HG03354 (cell line): ENCODE data around the gene IDH2.

Source experiments
- ATAC-seq: cut with Tn5 transposase; IDR thresholded peaks from one replicate; pipeline ENCODE4 v1.9.1; 2021; ENCODE audit warnings: mild to moderate bottlenecking; ENCODE audit not compliant: unreplicated experiment, poor library complexity, severe bottlenecking

IDH2 gene

GRCh38 chr15:90049666-90050604 is 52.3 kb downstream of the IDH2 start:
- no peak for ATAC-seq

GRCh38 chr15:90049030-90049429 is 53.2 kb downstream of the IDH2 start:
- no peak for ATAC-seq

GRCh38 chr15:90047956-90048575 is 54.2 kb downstream of the IDH2 start:
- no peak for ATAC-seq

- peak; percentile 69 for ATAC-seq
Measured at GRCh38 chr15:90046911-90047392, 55.3 kb downstream of the IDH2 start.

- no peak for ATAC-seq
Measured at GRCh38 chr15:90046289-90046688, 56.0 kb downstream of the IDH2 start.

GRCh38 chr15:90044916-90045371 is 57.3 kb downstream of the IDH2 start:
- ATAC-seq, result no peak

- no peak for ATAC-seq
Measured at GRCh38 chr15:90044191-90044590, 58.1 kb downstream of the IDH2 start.

GRCh38 chr15:90043530-90044010 is 58.7 kb downstream of the IDH2 start:
- ATAC-seq, result no peak

GRCh38 chr15:90042766-90043529 is 59.3 kb downstream of the IDH2 start:
- ATAC-seq, result no peak

- ATAC-seq, result no peak
Measured at GRCh38 chr15:90042356-90042755, 59.9 kb downstream of the IDH2 start.

GRCh38 chr15:90040618-90041017 is 61.6 kb downstream of the IDH2 start:
- no peak for ATAC-seq

- ATAC-seq, result no peak
Measured at GRCh38 chr15:90039996-90040395, 62.3 kb downstream of the IDH2 start.

GRCh38 chr15:90038632-90039095 is 63.6 kb downstream of the IDH2 start:
- ATAC-seq, result peak; percentile 2

GRCh38 chr15:90037961-90038631 is 64.2 kb downstream of the IDH2 start:
- ATAC-seq, result peak; percentile 80

- no peak for ATAC-seq
Measured at GRCh38 chr15:90037511-90037860, 64.8 kb downstream of the IDH2 start.

- no peak for ATAC-seq
Measured at GRCh38 chr15:90036806-90037510, 65.3 kb downstream of the IDH2 start.

- no peak for ATAC-seq
Measured at GRCh38 chr15:90036343-90036742, 65.9 kb downstream of the IDH2 start.

- ATAC-seq, result no peak
Measured at GRCh38 chr15:90035840-90036230, 66.4 kb downstream of the IDH2 start.
